Stimulated activated CD4-positive, alpha-beta T cell treated with anti-CD3 and anti-CD28 coated beads, Interleukin-12 subunit alpha, Interleukin-12 subunit beta, amount 100 ng/mL, for 48 hours (primary cell): ENCODE data around the gene PRPF40B.

Experiments used
- DNase-seq, 3 donors: peaks; one replicate each; pipeline ENCODE4 v3.0.0-alpha.2; 2020; ENCODE audit warnings: low read depth in 2 of 3, low spot score in 1 of 3

The PRPF40B gene

DNA sequence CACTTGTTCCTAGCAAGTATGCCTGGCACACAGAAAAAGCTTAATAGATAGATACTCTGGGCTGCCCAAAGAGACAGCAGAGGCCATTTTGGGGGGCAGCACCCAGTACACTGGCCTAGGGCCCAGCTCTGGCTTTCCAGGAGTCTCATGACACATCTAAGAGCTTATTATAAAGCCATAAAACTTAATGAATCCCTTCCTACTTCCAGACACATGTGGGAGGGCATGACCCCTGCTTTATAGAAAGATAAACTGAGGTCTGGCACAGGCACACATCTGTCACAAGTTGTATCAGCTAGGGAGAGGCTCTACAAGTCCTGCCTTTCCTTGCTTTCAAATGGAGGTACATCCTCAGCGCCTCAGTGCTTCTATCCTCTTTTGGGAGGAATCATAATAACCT, 56.7 kb downstream of the PRPF40B start:
- DNase-seq: no peak

- no peak for DNase-seq
Observed at GRCh38 chr12:49683599-49684309, 60.4 kb downstream of the PRPF40B start.

DNA sequence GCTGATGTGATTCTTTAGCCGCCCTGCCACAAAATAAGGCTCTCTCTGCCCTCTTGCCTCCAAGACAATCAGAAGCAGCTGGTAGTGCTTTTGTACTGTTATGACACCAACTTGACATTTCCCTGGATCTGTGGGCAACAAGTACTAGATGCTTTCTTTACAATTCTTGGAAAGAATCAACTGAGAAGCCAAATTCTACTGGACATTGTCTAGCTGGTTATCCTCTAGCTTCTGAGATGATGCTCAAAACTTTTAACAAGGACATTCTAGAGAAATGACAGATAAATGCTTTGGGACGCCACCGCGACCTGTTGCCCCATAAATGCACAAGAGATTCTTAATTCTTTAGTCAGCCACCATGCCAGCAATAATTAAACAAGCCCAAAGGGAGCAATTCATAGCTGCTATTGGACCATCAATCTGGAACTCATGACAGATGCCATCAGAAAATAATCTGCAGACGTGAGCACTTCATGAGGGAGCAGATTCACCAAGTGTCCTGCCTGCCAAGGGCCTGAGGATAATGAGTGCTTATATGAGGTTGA, 61.0 kb downstream of the PRPF40B start:
- no peak for DNase-seq

DNA sequence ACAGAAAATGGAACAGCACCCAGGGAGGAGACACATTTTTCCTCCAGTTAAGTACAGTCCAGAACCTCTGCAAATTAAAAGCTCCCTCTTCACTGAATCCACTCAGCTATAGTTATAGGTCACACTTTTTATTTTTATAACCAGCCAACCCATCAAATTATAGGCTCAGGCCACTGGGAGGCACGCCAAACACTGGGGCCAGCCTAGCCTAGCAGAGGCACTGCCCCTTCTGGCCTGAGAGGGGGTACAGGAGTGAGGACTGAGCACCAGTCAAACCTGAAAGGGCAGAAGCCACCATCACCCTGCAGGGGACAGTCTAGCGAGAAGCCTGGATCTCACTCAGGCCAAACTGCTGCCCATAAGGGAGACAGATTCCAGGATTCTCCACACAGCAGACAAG, 64.6 kb downstream of the PRPF40B start:
- no peak for DNase-seq

GRCh38 chr12:49689237-49689636, 65.9 kb downstream of the PRPF40B start:
- no peak for DNase-seq

- no peak for DNase-seq
Observed at GRCh38 chr12:49689785-49690184, 66.4 kb downstream of the PRPF40B start.

- no peak for DNase-seq
Observed at GRCh38 chr12:49692851-49693250, 69.5 kb downstream of the PRPF40B start.

DNA sequence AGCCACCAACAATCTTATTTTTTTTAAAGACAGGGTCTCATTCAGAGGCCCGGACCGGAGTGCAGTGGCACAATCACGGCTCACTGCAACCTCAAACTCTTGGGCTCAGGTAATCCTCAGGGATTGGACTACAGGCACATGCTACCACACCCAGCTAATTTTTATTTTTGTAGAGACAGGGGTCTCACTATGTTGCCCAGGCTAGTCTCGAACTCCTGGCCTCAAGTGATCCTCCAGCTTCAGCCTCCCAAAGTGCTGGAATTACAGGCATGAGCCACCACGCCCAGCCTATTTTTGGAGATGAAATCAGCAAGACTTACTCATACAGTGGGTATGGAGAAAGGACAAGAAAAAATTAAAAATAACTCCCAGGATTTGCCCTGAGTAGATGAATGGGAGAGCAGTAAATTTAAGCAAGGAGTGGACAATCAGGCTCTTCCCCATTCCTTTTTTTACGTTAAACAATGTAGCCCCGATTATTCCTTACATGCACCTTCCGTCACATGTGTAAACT, 70.6 kb downstream of the PRPF40B start:
- DNase-seq: no peak
